GM06990 (cell line): ENCODE results near the gene MYL12B.

Experiments
- DNase-seq: peaks from one replicate; pipeline ENCODE4 v3.0.0-alpha.2; 2011; ENCODE audit not compliant: insufficient read length; ENCODE audit errors: extremely low read depth
- H3K27me3 ChIP-seq: replicated peaks from 2 replicates; pipeline ENCODE4 v1.6.0; 2011; ENCODE audit warnings: low read length; ENCODE audit not compliant: control insufficient read depth, insufficient read depth
- H3K36me3 ChIP-seq: 2 replicates; pipeline ENCODE4 v1.5.1; 2011; ENCODE audit warnings: low read length; ENCODE audit not compliant: control insufficient read depth, insufficient read depth
- H3K4me3 ChIP-seq: replicated peaks from 2 replicates; pipeline ENCODE4 v1.5.1; 2011; ENCODE audit warnings: low read depth, mild to moderate bottlenecking, control low read depth, low read length
- CTCF ChIP-seq: IDR thresholded peaks from 2 replicates; pipeline ENCODE4 v1.5.1; 2011; ENCODE audit warnings: low read length, control low read depth, mild to moderate bottlenecking, inconsistent platforms; ENCODE audit not compliant: insufficient read depth, poor library complexity, severe bottlenecking

MYL12B gene

GRCh38 chr18:3248658-3249359 is 13.1 kb upstream of the MYL12B start:
- no peak for TF ChIP-seq CTCF
- no peaks in the 10 kb centered on the region for H3K27me3 ChIP-seq
- peaks cover 2% of the 10 kb centered on the region for H3K36me3 ChIP-seq
- peak overlapping the region; percentile 89 for H3K4me3 ChIP-seq
- DNase-seq: peak; percentile 29

GRCh38 chr18:3250237-3251107 is 11.5 kb upstream of the MYL12B start:
- DNase-seq: no peak
- TF ChIP-seq CTCF: no peak
- no peaks in the 10 kb centered on the region for H3K27me3 ChIP-seq

GRCh38 chr18:3251249-3251962 is 10.5 kb upstream of the MYL12B start:
- Histone ChIP-seq H3K4me3 (no peak overlapping the region), H3K27me3 (no peaks in the 10 kb centered on the region), H3K36me3 (peaks cover 4% of the 10 kb centered on the region)
- no peak for DNase-seq
- TF ChIP-seq CTCF: no peak

More at GRCh38 chr18:3250237-3251107, 11.5 kb upstream of the MYL12B start:
- peaks cover 4% of the 10 kb centered on the region for H3K36me3 ChIP-seq
- H3K4me3 ChIP-seq: peak overlapping the region; percentile 19; the same call in 1 of the 2 replicates

GRCh38 chr18:3251963-3252277 is 10.0 kb upstream of the MYL12B start:
- Histone ChIP-seq H3K27me3 (no peaks in the 10 kb centered on the region), H3K4me3 (no peak overlapping the region), H3K36me3 (peaks cover 4% of the 10 kb centered on the region)
- DNase-seq: no peak
- no peak for TF ChIP-seq CTCF

GRCh38 chr18:3252843-3253242 is 9.1 kb upstream of the MYL12B start:
- no peak for TF ChIP-seq CTCF
- Histone ChIP-seq H3K27me3 (no peaks in the 10 kb centered on the region), H3K36me3 (peaks cover 4% of the 10 kb centered on the region), H3K4me3 (no peak overlapping the region)
- DNase-seq: no peak
